ENCODE data around the gene EXOC3.

Gene EXOC3

GRCh38 chr5:478982-479535 lies 36.1 kb downstream of the EXOC3 start:
- H3K4me1 ChIP-seq (ENCODE audit: insufficient read depth, low read length, severe bottlenecking) = peaks cover 5% of the 10 kb centered on the region
- H3K27ac ChIP-seq (ENCODE audit: low read depth, low read length, poor library complexity, severe bottlenecking) = no peak overlapping the region

GRCh38 chr5:479566-480319 lies 36.8 kb downstream of the EXOC3 start:
- Histone ChIP-seq H2AFZ (ENCODE audit: low read length) (no peak overlapping the region), H3K4me2 (ENCODE audit: low read length) (no peak overlapping the region), H3K9me3 (ENCODE audit: low read length) (no peaks in the 10 kb centered on the region), H3K79me2 (ENCODE audit: insufficient read depth, low read length) (no peaks in the 10 kb centered on the region), H3K36me3 (ENCODE audit: insufficient read depth, low read length) (no peaks in the 10 kb centered on the region), H3F3A (ENCODE audit: insufficient read depth, low read length) (no peaks in the 10 kb centered on the region), H3K27me3 (ENCODE audit: insufficient read depth, low read length) (peaks cover 29% of the 10 kb centered on the region; the same call in 1 of the 2 replicates), H3K9me2 (ENCODE audit: low read depth, low read length) (no peaks in the 10 kb centered on the region), H4K20me1 (ENCODE audit: insufficient read depth, low read length) (no peaks in the 10 kb centered on the region), H3K9ac (ENCODE audit: low read length) (no peak overlapping the region), H3K4me1 (ENCODE audit: insufficient read depth, low read length, severe bottlenecking) (peaks cover 3% of the 10 kb centered on the region), H3K4me3 (ENCODE audit: low read depth, low read length, poor library complexity, severe bottlenecking) (no peak overlapping the region), H3K27ac (ENCODE audit: low read depth, low read length, poor library complexity, severe bottlenecking) (no peak overlapping the region)
- no peak for TF ChIP-seq EZH2 (IDR thresholded peaks at IDR 0.05; ENCODE audit: borderline replicate concordance, low read length)
- TF ChIP-seq CTCF (IDR thresholded peaks at IDR 0.05; ENCODE audit: low read length) = no peak

More at GRCh38 chr5:478982-479535, 36.1 kb downstream of the EXOC3 start:
- H3K4me3 ChIP-seq (ENCODE audit: low read depth, low read length, poor library complexity, severe bottlenecking) = no peak overlapping the region
- no peaks in the 10 kb centered on the region for H3K9me3 ChIP-seq (ENCODE audit: low read length)
- no peak overlapping the region for H2AFZ ChIP-seq (ENCODE audit: low read length)
- no peaks in the 10 kb centered on the region for H3K9me2 ChIP-seq (ENCODE audit: low read depth, low read length)
- H3K79me2 ChIP-seq (ENCODE audit: insufficient read depth, low read length) = no peaks in the 10 kb centered on the region
- no peak overlapping the region for H3K4me2 ChIP-seq (ENCODE audit: low read length)
- no peaks in the 10 kb centered on the region for H3K36me3 ChIP-seq (ENCODE audit: insufficient read depth, low read length)
- no peak overlapping the region for H3K9ac ChIP-seq (ENCODE audit: low read length)
- no peaks in the 10 kb centered on the region for H3F3A ChIP-seq (ENCODE audit: insufficient read depth, low read length)
- no peak for TF ChIP-seq CTCF (IDR thresholded peaks at IDR 0.05; ENCODE audit: low read length)
- H3K27me3 ChIP-seq (ENCODE audit: insufficient read depth, low read length) = peaks cover 28% of the 10 kb centered on the region; the same call in 1 of the 2 replicates
- H4K20me1 ChIP-seq (ENCODE audit: insufficient read depth, low read length) = no peaks in the 10 kb centered on the region

GRCh38 chr5:481347-481746 lies 38.4 kb downstream of the EXOC3 start:
- H2AFZ ChIP-seq (ENCODE audit: low read length) = no peak overlapping the region
- H4K20me1 ChIP-seq (ENCODE audit: insufficient read depth, low read length) = no peaks in the 10 kb centered on the region
- no peaks in the 10 kb centered on the region for H3K36me3 ChIP-seq (ENCODE audit: insufficient read depth, low read length)
- H3K27ac ChIP-seq (ENCODE audit: low read depth, low read length, poor library complexity, severe bottlenecking) = no peak overlapping the region
- no peaks in the 10 kb centered on the region for H3K79me2 ChIP-seq (ENCODE audit: insufficient read depth, low read length)
- no peaks in the 10 kb centered on the region for H3K4me1 ChIP-seq (ENCODE audit: insufficient read depth, low read length, severe bottlenecking)
- H3K4me2 ChIP-seq (ENCODE audit: low read length) = no peak overlapping the region
- H3K9ac ChIP-seq (ENCODE audit: low read length) = no peak overlapping the region
- no peaks in the 10 kb centered on the region for H3K9me2 ChIP-seq (ENCODE audit: low read depth, low read length)
- TF ChIP-seq EZH2 (IDR thresholded peaks at IDR 0.05; ENCODE audit: borderline replicate concordance, low read length) = no peak
- no peak for TF ChIP-seq CTCF (IDR thresholded peaks at IDR 0.05; ENCODE audit: low read length)
- peaks cover 30% of the 10 kb centered on the region for H3K27me3 ChIP-seq (ENCODE audit: insufficient read depth, low read length)
- no peak overlapping the region for H3K4me3 ChIP-seq (ENCODE audit: low read depth, low read length, poor library complexity, severe bottlenecking)
- H3K9me3 ChIP-seq (ENCODE audit: low read length) = no peaks in the 10 kb centered on the region
- H3F3A ChIP-seq (ENCODE audit: insufficient read depth, low read length) = no peaks in the 10 kb centered on the region

All from OCI-LY1 (cell line).